NCI-H526 (cell line): ENCODE results near the gene AOPEP.

Source experiments
- DNase-seq, 2 experiments: peaks; one replicate each; lab custom pipeline; 2025; lab: John Stamatoyannopoulos, UW

AOPEP gene

GRCh38 chr9:94718936-94719335, 7.6 kb upstream of the AOPEP start:
- no peak for DNase-seq

- DNase-seq: no peak
Measured at GRCh38 chr9:94719878-94720277, 6.6 kb upstream of the AOPEP start.

GRCh38 chr9:94720846-94721549, 5.5 kb upstream of the AOPEP start:
- no peak for DNase-seq

GRCh38 chr9:94721754-94722153, 4.7 kb upstream of the AOPEP start:
- no peak for DNase-seq

GRCh38 chr9:94725293-94725692, 1.2 kb upstream of the AOPEP start:
- no peak for DNase-seq

- no peak for DNase-seq
Measured at GRCh38 chr9:94728719-94729118, 2.2 kb downstream of the AOPEP start.

GRCh38 chr9:94729199-94729598, 2.7 kb downstream of the AOPEP start:
- no peak for DNase-seq

- DNase-seq: no peak
Measured at GRCh38 chr9:94734054-94734754, 7.7 kb downstream of the AOPEP start.

- no peak for DNase-seq
Measured at GRCh38 chr9:94736759-94737158, 10.3 kb downstream of the AOPEP start.

GRCh38 chr9:94740145-94740840, 13.8 kb downstream of the AOPEP start:
- DNase-seq: no peak

GRCh38 chr9:94741866-94742265, 15.4 kb downstream of the AOPEP start:
- DNase-seq: no peak

- no peak for DNase-seq
Measured at GRCh38 chr9:94743035-94743954, 16.8 kb downstream of the AOPEP start.

- DNase-seq: no peak
Measured at GRCh38 chr9:94745806-94746540, 19.5 kb downstream of the AOPEP start.

GRCh38 chr9:94746541-94747370, 20.3 kb downstream of the AOPEP start:
- DNase-seq: no peak

- no peak for DNase-seq
Measured at GRCh38 chr9:94754976-94755475, 28.5 kb downstream of the AOPEP start.

- no peak for DNase-seq
Measured at GRCh38 chr9:94757158-94757557, 30.7 kb downstream of the AOPEP start.

GRCh38 chr9:94758031-94758430, 31.5 kb downstream of the AOPEP start:
- no peak for DNase-seq

- no peak for DNase-seq
Measured at GRCh38 chr9:94758880-94759279, 32.4 kb downstream of the AOPEP start.

- DNase-seq: no peak
Measured at GRCh38 chr9:94760010-94760409, 33.5 kb downstream of the AOPEP start.

- no peak for DNase-seq
Measured at GRCh38 chr9:94760660-94761059, 34.2 kb downstream of the AOPEP start.
